COLO668 (cell line): ENCODE results near the gene LY6G5B.

ENCODE experiments used
- DNase-seq: peaks from one replicate; lab custom pipeline; 2025; ENCODE audit not compliant: unreplicated experiment; lab: John Stamatoyannopoulos, UW

The LY6G5B gene

DNA sequence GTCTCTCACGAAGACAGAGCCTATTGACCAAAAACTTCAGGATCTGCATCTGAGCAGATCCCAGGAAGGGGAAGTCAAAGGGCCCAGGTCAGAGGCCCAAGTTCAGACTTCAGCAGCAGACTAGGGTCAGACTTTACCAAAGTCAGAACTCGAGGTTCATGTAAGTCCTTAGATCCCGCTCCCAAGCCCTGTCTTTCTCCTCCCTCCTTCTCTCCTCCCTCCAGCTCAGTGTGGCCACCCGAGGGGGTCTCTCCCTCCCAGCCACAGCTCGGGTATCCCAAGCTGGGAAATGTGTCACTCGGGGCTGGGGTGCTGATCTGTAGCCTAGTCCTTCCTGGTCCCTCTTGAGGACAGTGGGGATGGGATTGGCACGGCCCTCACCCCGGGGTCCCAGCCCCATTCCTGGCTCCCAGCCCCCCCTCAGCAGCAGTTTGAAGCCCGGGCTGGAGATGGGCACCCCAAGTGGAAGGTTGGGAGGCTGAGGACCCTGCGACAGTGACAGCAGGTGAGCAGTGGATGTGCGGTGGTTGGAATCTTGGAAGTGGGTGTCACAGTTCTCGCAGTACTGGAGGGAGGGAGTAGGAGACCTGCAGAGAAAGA, 7.6 kb upstream of the LY6G5B start:
- no peak for DNase-seq

- no peak for DNase-seq
Measured at GRCh38 chr6:31663126-31663960, 6.4 kb upstream of the LY6G5B start.

DNA sequence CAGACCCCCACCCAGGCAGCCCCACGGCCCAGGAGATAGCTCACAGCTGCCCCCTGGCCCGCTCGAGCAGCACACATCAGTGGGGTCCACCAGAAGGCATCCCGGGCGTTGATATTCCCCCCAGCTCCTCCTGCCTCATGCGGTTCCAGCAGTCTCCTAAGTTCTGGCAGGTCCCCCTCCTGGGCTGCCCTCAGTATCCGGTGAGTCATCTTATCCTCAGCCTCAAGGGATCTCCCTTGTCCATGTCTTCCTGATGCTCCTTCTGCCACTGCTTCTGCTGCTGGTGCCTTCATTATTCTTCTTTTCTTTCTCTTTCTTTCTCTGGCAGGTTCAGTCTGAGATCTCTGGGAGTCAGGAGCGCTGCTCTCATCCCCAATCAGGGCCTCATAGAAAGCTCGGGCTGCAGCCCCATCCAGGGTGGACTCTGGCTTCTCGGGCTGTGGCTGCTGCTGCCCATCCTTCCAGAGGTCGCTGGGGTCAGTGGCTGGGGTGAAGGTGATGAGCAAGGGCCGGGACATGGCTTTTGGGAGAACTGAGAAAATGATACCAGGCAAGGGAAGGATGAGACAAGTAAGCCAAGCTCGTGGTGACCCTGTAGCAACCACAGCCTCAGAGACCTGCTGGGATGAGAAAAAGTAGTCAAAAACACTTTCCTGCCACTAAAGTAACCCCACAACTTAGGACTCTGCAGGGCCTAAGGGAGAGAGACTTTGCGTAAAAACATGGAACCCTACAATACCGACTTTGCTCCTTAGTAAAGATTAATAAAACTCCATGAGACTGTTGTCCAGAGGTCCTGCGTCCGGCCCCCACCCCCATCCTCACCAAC, 5.6 kb upstream of the LY6G5B start:
- DNase-seq, result no peak

- peak; percentile 83 for DNase-seq
Measured at GRCh38 chr6:31664790-31665500, 4.8 kb upstream of the LY6G5B start, which contains the start of gene GPANK1. Gene GPANK1, minus strand, starts transcription at chr6:31664997. Its CDS starts 519 bp downstream, at chr6:31664478.

- DNase-seq, result peak; percentile 94
Measured at GRCh38 chr6:31665501-31666336, 4.1 kb upstream of the LY6G5B start, which contains the start of gene CSNK2B. Gene CSNK2B, plus strand, starts transcription at chr6:31666080. Its CDS starts 752 bp downstream, at chr6:31666832.

- DNase-seq, result no peak
Measured at GRCh38 chr6:31666337-31666965, 3.3 kb upstream of the LY6G5B start.

DNA sequence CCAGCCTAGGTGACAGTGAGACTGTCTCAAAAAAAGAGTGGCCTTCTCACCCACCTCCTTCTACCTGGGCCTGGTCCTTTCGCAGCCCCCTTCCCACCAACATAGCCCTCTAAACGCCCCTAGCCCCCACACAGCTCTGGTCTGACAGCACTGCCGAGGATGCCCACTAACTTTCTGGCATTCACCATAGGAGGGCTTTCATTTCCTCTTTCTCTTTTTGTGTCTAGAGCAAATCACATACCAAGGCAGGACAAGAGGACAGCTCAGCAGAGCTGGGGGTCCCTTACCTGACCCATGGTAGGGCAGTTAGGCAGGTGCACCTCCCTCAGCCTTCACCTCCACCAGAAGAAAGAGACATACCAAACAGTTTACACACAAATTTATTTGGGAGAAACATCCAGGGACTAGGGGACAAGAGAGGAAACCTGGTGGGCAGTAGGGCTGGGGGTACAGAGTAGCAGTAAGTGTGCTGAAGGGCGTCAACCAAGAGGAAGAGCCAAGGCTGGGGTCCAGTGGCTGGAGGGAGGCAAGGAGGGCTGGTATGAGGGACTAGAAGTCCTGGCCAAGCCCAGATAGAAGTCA, 6.6 kb downstream of the LY6G5B start:
- DNase-seq, result no peak

DNA sequence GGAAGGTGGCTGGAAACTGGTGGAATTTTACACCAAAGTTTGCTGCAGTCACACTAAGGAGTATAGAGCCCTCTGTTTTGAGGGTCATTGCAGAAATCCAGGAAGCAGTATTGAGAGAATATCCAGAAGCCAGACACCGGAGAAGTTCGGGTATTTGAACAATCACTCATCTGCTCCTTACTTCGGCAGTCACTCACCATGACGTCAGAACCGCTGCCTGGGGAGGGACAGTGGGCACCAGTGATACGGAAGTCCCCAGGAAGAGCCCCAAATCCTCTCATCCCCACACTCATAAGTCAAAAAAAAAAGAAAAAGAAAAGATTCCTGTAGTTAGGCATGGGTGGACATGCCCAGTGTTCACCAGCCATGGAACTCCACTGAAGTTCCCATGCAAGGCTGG, 7.1 kb downstream of the LY6G5B start:
- no peak for DNase-seq

GRCh38 chr6:31677955-31678354, 8.2 kb downstream of the LY6G5B start:
- no peak for DNase-seq

DNA sequence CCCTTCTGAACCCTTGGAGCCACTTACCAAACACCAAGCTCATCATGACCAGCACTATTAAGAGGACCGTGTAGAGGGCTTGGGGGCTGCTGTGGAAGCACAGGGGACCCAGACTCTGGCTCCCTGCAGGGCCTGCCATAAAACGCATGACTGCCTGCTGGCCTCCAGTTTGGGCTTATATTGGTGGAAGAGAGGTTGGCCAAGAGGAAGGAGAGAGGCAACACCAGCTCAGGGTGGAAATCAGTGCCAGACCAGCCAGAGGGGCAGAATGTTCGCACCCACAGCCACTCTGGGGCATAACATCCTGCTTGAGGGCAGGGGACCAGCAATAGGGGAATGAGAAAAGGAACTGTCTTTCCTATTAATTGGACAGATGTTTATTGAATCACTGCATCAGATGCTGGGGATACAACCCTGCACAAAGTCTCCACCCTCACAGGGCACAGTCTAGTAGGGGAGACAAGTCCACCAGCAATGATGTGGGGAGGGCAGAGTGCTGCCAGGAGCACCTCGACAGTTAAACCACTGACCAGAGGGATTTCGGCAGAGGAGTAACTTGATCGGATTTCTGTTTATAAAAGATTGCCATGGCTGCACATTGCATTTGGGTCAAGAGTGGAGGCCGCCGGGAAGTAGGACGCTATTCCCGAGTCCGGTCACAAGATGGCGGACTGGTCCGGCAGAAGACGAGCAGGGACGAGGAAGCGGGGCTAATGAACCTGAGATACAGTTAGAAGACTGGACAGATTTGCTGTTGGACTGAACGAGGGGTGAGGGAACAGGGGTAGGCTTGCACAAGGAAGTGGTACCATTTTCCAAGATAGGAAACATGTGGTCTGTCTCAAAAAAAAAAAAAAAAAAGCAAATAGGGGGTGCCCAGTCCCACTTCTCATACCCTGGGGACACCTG, 10.7 kb downstream of the LY6G5B start, which contains the start of gene LY6G5C:
TSS of gene LY6G5C (minus strand) at position 842 of the 909 bp plus-strand sequence. CDS start at position 148, 694 bp downstream.
- DNase-seq, result peak; percentile 75

- DNase-seq, result peak; percentile 54
Measured at GRCh38 chr6:31681135-31681671, 11.4 kb downstream of the LY6G5B start.

GRCh38 chr6:31683591-31683990, 13.8 kb downstream of the LY6G5B start:
- no peak for DNase-seq

- no peak for DNase-seq
Measured at GRCh38 chr6:31686483-31686882, 16.7 kb downstream of the LY6G5B start.

GRCh38 chr6:31687321-31687720, 17.5 kb downstream of the LY6G5B start:
- DNase-seq, result no peak

GRCh38 chr6:31687860-31688693, 18.3 kb downstream of the LY6G5B start:
- DNase-seq, result no peak

DNA sequence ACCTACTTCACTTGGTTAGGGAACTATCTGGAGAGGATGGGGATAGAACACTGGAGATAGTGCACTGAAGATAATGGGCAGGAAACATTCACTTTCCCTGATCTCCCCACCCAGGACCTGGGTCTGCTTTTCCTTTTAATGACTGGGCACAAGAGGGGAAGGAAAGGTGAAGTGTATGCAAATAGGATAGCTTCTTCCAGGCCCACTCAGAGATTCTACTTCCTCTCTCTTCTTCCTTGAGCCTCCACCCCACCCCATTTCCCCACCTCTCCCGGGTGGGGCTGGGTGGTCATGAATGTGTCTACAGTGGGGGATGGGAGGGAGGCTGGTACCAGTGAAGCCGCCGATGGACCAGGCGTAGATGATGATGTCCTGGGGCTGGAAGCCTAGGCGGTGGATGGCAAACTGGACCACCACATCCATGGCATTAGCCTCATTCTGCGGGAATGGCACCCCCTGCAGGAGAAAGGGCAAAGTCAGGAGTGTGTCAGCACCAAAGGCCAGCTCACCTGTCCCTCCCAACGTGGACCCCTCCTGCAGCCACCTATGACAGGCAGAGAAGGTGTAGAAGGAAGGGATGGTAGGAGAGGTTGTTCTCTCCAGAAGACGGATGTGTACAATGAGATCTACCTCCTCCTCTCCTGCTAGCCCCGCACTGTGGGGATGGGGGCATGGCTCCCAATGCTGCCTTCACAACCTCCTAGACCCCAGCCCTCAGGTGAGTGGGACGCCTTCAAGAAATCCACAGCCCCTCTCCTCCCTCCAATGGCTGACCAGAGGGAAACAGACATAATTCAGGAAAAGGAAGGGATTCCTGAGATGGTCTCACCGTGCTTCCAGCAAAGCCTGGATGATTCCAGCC, 19.7 kb downstream of the LY6G5B start:
- peak; percentile 2 for DNase-seq
